Measurements from ENCODE around the gene NAPA.

The NAPA gene

DNA sequence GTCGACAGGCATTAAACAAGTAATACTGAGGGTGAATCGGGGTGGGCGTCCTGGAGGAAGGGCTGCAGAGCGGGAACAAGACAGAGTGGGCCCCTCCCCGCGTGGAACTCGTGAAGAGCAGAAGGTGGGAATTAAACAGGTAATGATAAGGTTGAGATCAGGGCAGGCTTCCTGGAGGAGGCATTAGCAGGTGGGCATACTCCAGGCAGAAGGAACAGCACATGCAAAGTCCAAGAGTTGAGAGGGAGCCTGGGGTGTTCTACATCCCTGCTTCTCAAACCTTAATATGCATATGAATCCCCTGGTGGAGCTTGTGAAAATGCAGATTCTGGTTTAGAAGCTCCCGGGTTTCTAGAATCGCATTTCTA lies 66.5 kb downstream of the NAPA start:
- DNase-seq, result no peak

DNA sequence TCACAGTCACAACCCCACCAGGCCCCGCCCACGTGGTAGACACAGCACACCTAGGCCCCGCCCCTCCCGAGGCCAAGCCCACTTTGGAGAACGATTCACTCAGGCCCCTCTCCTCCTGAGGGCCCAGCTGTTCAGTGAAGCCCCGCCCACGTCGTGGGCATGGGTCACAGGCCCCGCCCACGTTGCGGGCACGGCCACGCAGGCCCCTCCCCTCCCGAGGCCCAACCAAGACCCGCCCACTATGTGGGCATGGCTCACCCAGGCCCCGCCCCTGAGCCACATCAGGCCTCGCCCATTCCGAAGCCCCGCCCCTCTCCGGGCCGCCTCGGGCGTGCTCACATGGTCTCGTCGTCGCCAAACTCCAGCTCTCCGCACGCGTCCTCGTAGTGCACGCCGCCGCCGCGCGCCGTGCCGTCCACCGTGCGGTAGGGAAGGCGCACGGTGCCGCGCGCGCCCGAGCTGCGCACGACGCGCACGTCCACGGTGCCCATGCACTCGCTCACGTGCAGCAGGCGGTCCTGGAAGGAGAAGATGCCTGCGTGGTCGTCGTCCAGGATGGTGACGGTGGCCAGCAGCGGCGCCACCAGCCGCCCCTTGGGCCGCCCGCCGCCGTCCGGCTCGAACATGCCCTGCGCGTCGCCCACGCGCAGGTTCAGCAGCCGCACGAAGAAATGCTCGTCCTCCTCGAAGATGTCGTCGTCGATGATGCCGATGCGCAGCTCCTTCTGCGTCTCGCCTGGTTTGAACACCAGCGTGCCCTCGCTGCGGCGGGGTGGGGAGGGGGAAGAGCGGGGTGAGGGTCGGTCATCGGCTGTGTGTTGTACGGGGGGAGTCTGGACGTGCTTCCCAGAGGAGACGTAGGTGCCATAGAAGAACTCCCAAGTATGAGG lies 67.1 kb downstream of the NAPA start:
- peak; percentile 50 for DNase-seq

DNA sequence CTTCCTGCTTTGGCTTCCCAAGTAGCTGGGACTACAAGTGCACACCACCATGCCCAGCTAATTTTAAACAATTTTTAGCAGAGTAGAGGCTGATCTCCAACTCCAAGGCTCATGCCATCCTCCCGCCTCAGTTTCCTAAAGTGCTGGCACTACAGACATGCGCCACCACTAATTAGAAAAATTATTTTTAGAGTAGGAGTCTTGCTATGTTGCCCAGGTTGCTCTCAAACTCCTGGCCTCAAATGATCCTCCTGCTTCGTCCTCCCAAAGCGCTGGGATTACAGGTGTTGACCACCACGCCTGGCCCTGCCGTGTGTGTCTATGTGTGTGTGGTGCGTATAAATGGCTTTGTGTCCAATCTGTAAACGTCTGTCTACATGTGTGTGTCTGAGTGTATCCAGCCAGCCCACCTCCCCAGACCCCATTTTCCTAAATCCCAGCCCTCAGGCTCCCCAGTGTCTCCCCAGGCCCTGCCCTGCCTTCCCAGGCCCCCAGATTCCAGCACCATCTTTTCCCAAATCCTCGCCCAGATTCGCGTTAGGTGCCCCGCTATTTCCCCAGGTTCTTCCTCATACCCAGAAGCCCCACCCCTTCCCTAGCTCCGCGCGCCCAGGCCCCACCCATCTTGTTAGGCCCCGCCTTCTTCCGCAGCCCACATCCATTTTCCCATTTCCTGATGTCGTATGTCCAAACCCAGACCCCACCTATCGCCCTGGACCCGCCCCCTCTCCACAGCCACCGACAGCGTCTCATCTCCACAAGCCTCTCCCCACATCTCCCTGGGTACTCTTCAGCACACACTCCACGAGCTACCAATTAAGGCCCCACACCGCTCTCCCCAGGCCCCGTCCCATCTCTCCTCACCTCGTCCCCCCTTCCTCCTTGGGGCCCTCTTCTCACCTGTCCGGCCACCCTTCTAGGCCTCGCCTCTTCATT lies 68.1 kb downstream of the NAPA start:
- peak; percentile 22 for DNase-seq

- DNase-seq, result peak; percentile 21
These were observed 68.9 kb downstream of the NAPA start for GRCh38 chr19:47445937-47446402.

- no peak for DNase-seq
These were observed 69.3 kb downstream of the NAPA start for GRCh38 chr19:47445527-47445926.

GRCh38 chr19:47444388-47444821 lies 70.5 kb downstream of the NAPA start:
- DNase-seq, result no peak

- DNase-seq, result no peak
These were observed 71.5 kb downstream of the NAPA start for GRCh38 chr19:47443331-47443730.

GRCh38 chr19:47438793-47439220 lies 76.1 kb downstream of the NAPA start:
- no peak for DNase-seq
